ENCODE measurements around the gene TLE1. TPM values are rescaled to one million over a fixed set of nuclear protein-coding genes. Genes with fewer than 3 reads are reported as not detected.

Gene TLE1
- total and polyA plus RNA-seq, 10 of the 15 experiments (the other 5 are each of a cell fraction or from before 2014, with no cell fraction given), result 0.04 to 0.23 (median 0.10) TPM; not detected in 6

DNA sequence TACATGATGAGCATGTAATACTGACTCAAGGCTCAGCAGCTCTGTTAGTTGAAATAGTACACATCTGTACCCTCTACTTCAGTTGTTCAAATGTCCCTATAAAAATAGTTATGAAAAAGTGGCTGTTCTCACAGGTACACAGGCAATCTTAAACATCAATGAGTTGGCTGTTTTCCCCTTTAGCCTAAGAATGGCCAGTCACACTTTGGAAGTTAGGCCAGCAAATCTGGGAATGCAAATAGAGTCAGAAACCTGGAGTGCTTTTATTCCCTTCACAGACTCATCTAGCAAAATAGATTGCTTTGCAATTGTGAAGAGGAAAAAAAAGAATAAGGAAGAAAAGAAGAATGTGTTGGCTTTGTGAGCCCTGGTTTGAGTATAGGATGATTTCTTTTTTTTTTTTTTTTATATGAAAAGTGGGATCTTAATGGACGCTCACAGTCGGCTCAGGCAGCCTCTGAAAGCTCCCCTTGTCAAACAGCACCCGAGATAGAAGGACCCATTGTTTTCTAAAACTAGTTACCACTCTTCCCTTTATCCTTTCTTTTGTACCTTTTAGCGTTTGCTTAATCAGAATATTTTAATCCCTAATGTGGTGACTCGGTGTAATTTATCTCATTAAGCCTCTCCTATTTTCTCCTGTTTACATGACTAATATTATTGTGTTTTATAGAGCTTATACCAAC, 27.9 kb upstream of the TLE1 start:
- BruUV-seq (replicated peaks), result no TSS peak
- H3K36me3 ChIP-seq (ENCODE audit: control insufficient read depth in 2 of 2, insufficient read depth in 2 of 2, low read length in 1 of 2), result no peaks in the 10 kb centered on the region
- no peak overlapping the region for H3K9ac ChIP-seq (ENCODE audit: control insufficient read depth, insufficient read depth, low read length)
- H3K4me3 ChIP-seq, result no peak overlapping the region
- no peaks in the 10 kb centered on the region for H3K4me1 ChIP-seq (ENCODE audit: control insufficient read depth, insufficient read depth, low read length)
- ATAC-seq (no peak), FAIRE-seq (no peak), DNase-seq (ENCODE audit: low read depth, low spot score) (no peak)
- ChIA-PET CTCF (no interaction called here), RAD21 (ENCODE audit: unreplicated experiment) (no interaction called here), SMC1A (ENCODE audit: uncharacterized antibody, unreplicated experiment) (no interaction called here), POLR2A (no interaction called here)
- H3K9me3 ChIP-seq (replicated peaks; ENCODE audit: control insufficient read depth, insufficient read depth, low read length), result no peaks in the 10 kb centered on the region
- in situ Hi-C loops (cut with MboI) (no loop called here), intact Hi-C loops (cut with micrococcal nuclease; ENCODE audit: unreplicated experiment) (no loop called here)
- H3K4me2 ChIP-seq (ENCODE audit: control insufficient read depth, insufficient read depth), result no peak overlapping the region
- no peaks in the 10 kb centered on the region for H4K20me1 ChIP-seq (ENCODE audit: control insufficient read depth, insufficient read depth)
- TF ChIP-seq NR2F1 (conservative IDR thresholded peaks at IDR 0.05) (no peak), BCL11A (IDR thresholded peaks at IDR 0.05; ENCODE audit: low read depth, low read length) (no peak), RAD21 (IDR thresholded peaks at IDR 0.05; ENCODE audit: insufficient read depth, low read depth, low read length) (no peak), ZNF207 (IDR thresholded peaks at IDR 0.05; ENCODE audit: borderline replicate concordance) (no peak), CUX1 (IDR thresholded peaks at IDR 0.05; ENCODE audit: insufficient replicate concordance, low read depth, low read length) (no peak), HSF1 (IDR thresholded peaks at IDR 0.05; ENCODE audit: low read depth, low read length) (no peak), YBX1 (IDR thresholded peaks at IDR 0.05) (no peak), RELA (IDR thresholded peaks at IDR 0.05; ENCODE audit: borderline replicate concordance, partially characterized antibody) (no peak)
- H3K27ac ChIP-seq (ENCODE audit: control insufficient read depth, insufficient read depth), result no peak overlapping the region
- 50% methylated on average over 5 of the region's 5 CpGs for WGBS (ENCODE audit: insufficient coverage, insufficient replicate concordance, low lambda C conversion rate, missing lambda C conversion rate)
- no peaks in the 10 kb centered on the region for H3K79me2 ChIP-seq (ENCODE audit: control insufficient read depth, insufficient read depth, low read length)
- H2AFZ ChIP-seq (ENCODE audit: control insufficient read depth, low read depth, low read length), result no peak overlapping the region
- H3K27me3 ChIP-seq (replicated peaks in 1 of 2; ENCODE audit: control insufficient read depth in 2 of 2, insufficient read depth in 2 of 2, low read length in 1 of 2), result no peaks in the 10 kb centered on the region

Measured in GM12878 (cell line).